Endodermal cell (in vitro differentiated cells): Measurements from ENCODE around the gene USP28. TPM values are rescaled to one million over a fixed set of nuclear protein-coding genes. Genes with fewer than 3 reads are reported as not detected.
"Not testable (repeated sequence)": the region's sequence is repeated elsewhere in the genome, so short reads cannot be mapped to it uniquely, and the experiment has no call there.

Experiments used
- DNase-seq: peaks from one replicate; pipeline ENCODE4 v3.0.0-alpha.2; 2017
- H3K27ac ChIP-seq: 2 replicates; pipeline ENCODE4 v1.5.1; 2013; ENCODE audit warnings: mild to moderate bottlenecking, low read depth, low read length, moderate library complexity
- H3K27me3 ChIP-seq: 2 replicates; pipeline ENCODE4 v1.6.1; 2013; ENCODE audit warnings: mild to moderate bottlenecking, low read length, moderate library complexity; ENCODE audit not compliant: insufficient read depth, control insufficient read depth, poor library complexity, severe bottlenecking
- H3K36me3 ChIP-seq: 2 replicates; pipeline ENCODE4 v1.7.0; 2013; ENCODE audit warnings: mild to moderate bottlenecking, low read length, moderate library complexity; ENCODE audit not compliant: control insufficient read depth, insufficient read depth
- H3K4me1 ChIP-seq: one replicate; pipeline ENCODE4 v1.7.0; 2013; ENCODE audit warnings: low read length; ENCODE audit not compliant: control insufficient read depth, insufficient read depth
- H3K4me3 ChIP-seq: 2 replicates; pipeline ENCODE4 v1.5.1; 2013; ENCODE audit warnings: mild to moderate bottlenecking, low read length, moderate library complexity
- H3K9ac ChIP-seq: 2 replicates; pipeline ENCODE4 v1.6.1; 2013; ENCODE audit warnings: mild to moderate bottlenecking, low read length, moderate library complexity; ENCODE audit not compliant: poor library complexity, severe bottlenecking; ENCODE audit errors: extremely low read depth
- H3K9me3 ChIP-seq: 2 replicates; pipeline ENCODE4 v1.6.1; 2013; ENCODE audit warnings: mild to moderate bottlenecking, low read length, moderate library complexity; ENCODE audit not compliant: control insufficient read depth
- H3K27ac Mint-ChIP-seq: 2 replicates; pipeline ENCODE4 v1.8.0; 2020; ENCODE audit warnings: mixed read lengths
- H3K27me3 Mint-ChIP-seq: 2 replicates; pipeline ENCODE4 v1.8.0; 2021; ENCODE audit warnings: mild to moderate bottlenecking, mixed read lengths; ENCODE audit not compliant: insufficient read depth
- H3K36me3 Mint-ChIP-seq: 2 replicates; pipeline ENCODE4 v1.8.0; 2020; ENCODE audit warnings: low read depth, mixed read lengths
- H3K4me1 Mint-ChIP-seq: 2 replicates; pipeline ENCODE4 v1.8.0; 2020; ENCODE audit warnings: mixed read lengths
- H3K4me3 Mint-ChIP-seq: 2 replicates; pipeline ENCODE4 v1.8.0; 2020; ENCODE audit warnings: mild to moderate bottlenecking, moderate library complexity, mixed read lengths
- H3K9me3 Mint-ChIP-seq: 2 replicates; pipeline ENCODE4 v1.8.0; 2020; ENCODE audit warnings: mild to moderate bottlenecking, mixed read lengths
- CTCF ChIP-seq: fragments of 200-600 bp; sonication (generic); conservative IDR thresholded peaks from 2 replicates; pipeline ENCODE4 v1.5.0; 2021; ENCODE audit warnings: antibody characterized with exemption, mild to moderate bottlenecking
- WGBS, 2 experiments: methylation state at CpG; one replicate each; pipeline versions ENCODE4 v1.1.5 to v1.1.7; 2013; ENCODE audit warnings: missing lambda C conversion rate in 2 of 2, mixed read lengths in 1 of 2; ENCODE audit not compliant: insufficient coverage in 1 of 2, insufficient read length in 1 of 2; 5-methylcytosine and 5-hydroxymethylcytosine counted together
- total RNA-seq, 2 donors: library from RNA; stranded (reverse); fragmentation: NEBNext Ultra II Directional in 1 of 2; extraction: Animal tissue kit (Norgen Biotek cat#: 25700) in 1 of 2; gene quantifications; 2 replicates in 1 of 2; 3 replicates in 1 of 2; pipeline ENCODE4 v1.2.1, GENCODE V29; 2021

USP28 gene
- total RNA-seq, 2 donors from 2014 or later, result 67.0 to 73.7 TPM

- Mint-ChIP-seq H3K27ac (peak overlapping the region; percentile 98), H3K27me3 (peaks cover 8% of the 10 kb centered on the region), H3K9me3 (no peaks in the 10 kb centered on the region), H3K4me3 (peak overlapping the region; percentile 98), H3K36me3 (peaks cover 13% of the 10 kb centered on the region), H3K4me1 (peaks cover 6% of the 10 kb centered on the region)
- no peak for DNase-seq
- no peak for TF ChIP-seq CTCF
- WGBS, 2 experiments, result 0 to 1% methylated on average over 5 to 10 of the region's 10 CpGs
- peaks cover 33% of the 10 kb centered on the region for H3K36me3 ChIP-seq
- peak overlapping the region; percentile 41 for H3K27ac ChIP-seq
- peak overlapping the region; percentile 94 for H3K4me3 ChIP-seq
- H3K9ac ChIP-seq, result peak overlapping the region; percentile 94
- peaks cover 22% of the 10 kb centered on the region for H3K27me3 ChIP-seq
- H3K4me1 ChIP-seq, result no peaks in the 10 kb centered on the region
- no peaks in the 10 kb centered on the region for H3K9me3 ChIP-seq
Measured at GRCh38 chr11:113773092-113773415, 102.3 kb downstream of the USP28 start.

GRCh38 chr11:113771964-113772363 is 103.4 kb downstream of the USP28 start:
- Histone ChIP-seq H3K9ac (no peak overlapping the region), H3K4me3 (peak overlapping the region; percentile 94), H3K4me1 (no peaks in the 10 kb centered on the region), H3K9me3 (no peaks in the 10 kb centered on the region), H3K27ac (no peak overlapping the region), H3K36me3 (peaks cover 42% of the 10 kb centered on the region), H3K27me3 (peaks cover 22% of the 10 kb centered on the region)
- Mint-ChIP-seq H3K4me1 (peaks cover 6% of the 10 kb centered on the region), H3K9me3 (no peaks in the 10 kb centered on the region), H3K36me3 (peaks cover 22% of the 10 kb centered on the region), H3K27me3 (peaks cover 8% of the 10 kb centered on the region), H3K4me3 (peak overlapping the region; percentile 98), H3K27ac (no peak overlapping the region)
- DNase-seq, result no peak
- WGBS, 2 experiments, result 83 to 100% methylated on average over 2 to 3 of the region's 3 CpGs
- no peak for TF ChIP-seq CTCF

GRCh38 chr11:113764527-113765219 is 110.7 kb downstream of the USP28 start:
- peaks cover 54% of the 10 kb centered on the region for H3K36me3 ChIP-seq
- Mint-ChIP-seq H3K4me3 (no peak overlapping the region), H3K36me3 (peaks cover 54% of the 10 kb centered on the region), H3K27ac (no peak overlapping the region), H3K4me1 (no peaks in the 10 kb centered on the region), H3K27me3 (no peaks in the 10 kb centered on the region), H3K9me3 (peaks cover 8% of the 10 kb centered on the region)
- H3K9me3 ChIP-seq, result peaks cover 9% of the 10 kb centered on the region
- H3K4me3 ChIP-seq, result no peak overlapping the region
- H3K9ac ChIP-seq, result no peak overlapping the region
- no peak overlapping the region for H3K27ac ChIP-seq
- H3K27me3 ChIP-seq, result no peaks in the 10 kb centered on the region
- H3K4me1 ChIP-seq, result no peaks in the 10 kb centered on the region
- no peak for DNase-seq
- WGBS, 2 experiments, result 95 to 100% methylated on average over 2 of the region's 2 CpGs
- TF ChIP-seq CTCF, result no peak

GRCh38 chr11:113763040-113763439 is 112.3 kb downstream of the USP28 start:
- not testable (repeated sequence) for H3K27me3 Mint-ChIP-seq

More at GRCh38 chr11:113763040-113763439, 112.3 kb downstream of the USP28 start:
- peaks cover 64% of the 10 kb centered on the region for H3K36me3 Mint-ChIP-seq
- not testable (repeated sequence) for H3K27ac ChIP-seq, H3K4me1 Mint-ChIP-seq, H3K27ac Mint-ChIP-seq, H3K4me3 Mint-ChIP-seq, H3K9me3 Mint-ChIP-seq, H3K4me1 ChIP-seq, H3K4me3 ChIP-seq, H3K9me3 ChIP-seq, H3K9ac ChIP-seq, DNase-seq, H3K27me3 ChIP-seq
- 92% methylated on average over 1 of the region's 2 CpGs; no CpG with 5 or more reads in 1 of the 2 experiments for WGBS, 2 experiments
- H3K36me3 ChIP-seq, result peaks cover 56% of the 10 kb centered on the region
